Measurements from ENCODE around the gene KRTAP4-3. TPM values are rescaled to one million over a fixed set of nuclear protein-coding genes. Genes with fewer than 3 reads are reported as not detected.

The KRTAP4-3 gene
- total and polyA plus RNA-seq, 3 donors from 2014 or later: not detected

DNA sequence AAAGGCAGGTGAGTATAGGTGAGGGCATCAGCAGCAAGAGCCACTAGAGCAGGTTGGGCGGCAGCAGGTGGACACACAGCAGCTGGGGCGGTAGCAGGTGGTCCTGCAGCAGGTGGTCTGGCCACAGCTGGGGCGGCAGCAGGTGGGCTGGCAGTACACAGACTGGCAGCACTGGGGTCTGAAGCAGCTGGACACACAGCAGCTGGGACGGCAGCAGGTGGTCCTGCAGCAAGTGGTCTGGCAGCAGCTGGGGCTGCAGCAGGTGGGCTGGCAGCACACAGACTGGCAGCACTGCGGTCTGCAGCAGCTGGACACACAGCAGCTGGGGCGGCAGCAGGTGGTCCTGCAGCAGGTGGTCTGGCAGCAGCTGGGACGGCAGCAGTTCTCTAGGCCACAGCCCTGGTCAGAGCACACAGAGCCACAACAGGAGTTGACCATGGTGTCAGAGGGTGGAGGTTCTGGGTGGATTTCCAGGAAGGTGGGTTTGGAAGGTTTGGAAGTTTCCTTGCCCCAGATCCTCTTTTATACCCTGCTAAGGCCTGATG is 9.8 kb upstream of the KRTAP4-3 start, which contains the start of gene KRTAP4-2:
KRTAP4-2 (minus strand) TSS at position 495 of the 545 bp plus-strand sequence; CDS start at position 438, 57 bp downstream.
- intact Hi-C loops (cut with DNase I; ENCODE audit: low total_unique reads): no loop called here
- DNase-seq: no peak
- Histone ChIP-seq H3K27me3 (no peaks in the 10 kb centered on the region), H3K36me3 (ENCODE audit: low read depth, missing control alignments) (no peaks in the 10 kb centered on the region), H3K4me1 (no peaks in the 10 kb centered on the region), H3K9me3 (no peaks in the 10 kb centered on the region), H3K27ac (no peak within 1 kb of the TSS), H3K4me3 (no peak within 1 kb of the TSS)
- TF ChIP-seq CTCF (IDR thresholded peaks at IDR 0.05) (no peak), POLR2A (IDR thresholded peaks at IDR 0.05) (no peak)
- 87 to 97% methylated on average over 3 to 6 of the region's 7 CpGs for WGBS, 2 donors

DNA sequence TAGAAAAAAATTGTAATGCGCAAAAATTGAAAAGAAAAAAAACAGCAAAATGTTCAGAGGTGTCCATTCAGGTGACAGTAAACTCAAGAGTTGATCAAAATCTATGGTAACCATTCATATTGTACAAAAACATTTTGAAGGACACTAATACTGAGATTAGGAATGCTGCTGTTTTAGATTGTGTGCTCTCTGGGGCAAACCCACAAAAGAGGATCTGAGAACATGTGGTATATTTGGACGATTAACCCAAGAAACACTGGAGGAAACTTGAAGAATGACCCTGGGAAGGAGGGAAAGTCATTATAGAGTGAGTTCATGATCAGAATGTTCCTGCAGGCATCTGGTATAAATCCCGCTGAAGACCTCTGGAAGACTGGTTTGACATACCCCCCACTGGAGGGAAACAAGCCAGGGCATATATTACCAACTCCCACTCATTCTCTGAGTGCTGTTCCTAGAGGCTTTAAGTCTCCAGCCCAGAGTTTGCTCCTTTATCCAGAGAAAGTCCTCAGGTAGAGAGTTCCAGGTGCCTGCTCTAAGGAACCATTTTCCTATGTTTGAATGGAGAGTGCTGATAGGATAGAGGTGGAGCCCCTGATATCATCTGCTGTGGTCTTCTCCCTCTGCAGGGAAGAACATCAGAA is 8.8 kb upstream of the KRTAP4-3 start:
- intact Hi-C loops (cut with DNase I; ENCODE audit: low total_unique reads): no loop called here
- Histone ChIP-seq H3K36me3 (ENCODE audit: low read depth, missing control alignments) (no peaks in the 10 kb centered on the region), H3K9me3 (no peaks in the 10 kb centered on the region), H3K27ac (no peak overlapping the region), H3K4me3 (no peak overlapping the region), H3K27me3 (no peaks in the 10 kb centered on the region), H3K4me1 (no peaks in the 10 kb centered on the region)
- WGBS, 2 donors: 70 to 73% methylated on average over 3 of the region's 3 CpGs
- no peak for DNase-seq
- TF ChIP-seq CTCF (IDR thresholded peaks at IDR 0.05) (no peak), POLR2A (IDR thresholded peaks at IDR 0.05) (no peak)

DNA sequence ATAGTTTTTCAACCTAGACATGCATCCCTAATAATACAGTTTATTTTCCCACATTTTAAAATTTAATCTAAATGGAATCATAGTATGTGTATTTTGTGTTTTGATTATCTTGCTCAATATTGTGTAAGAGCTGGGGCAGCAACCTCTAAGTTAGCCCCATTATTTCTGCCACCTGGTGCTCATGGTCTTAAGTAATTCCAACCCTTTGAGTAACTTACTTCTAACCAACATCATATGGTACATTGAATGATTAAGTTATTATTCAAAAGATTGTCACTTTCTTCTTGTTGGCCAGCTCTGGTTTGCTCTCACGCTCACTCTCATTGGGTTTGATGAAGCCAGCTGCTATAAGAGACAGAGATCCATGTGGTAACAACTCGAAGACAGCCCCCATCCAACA is 3.9 kb upstream of the KRTAP4-3 start:
- Histone ChIP-seq H3K4me1 (no peaks in the 10 kb centered on the region), H3K4me3 (no peak overlapping the region), H3K27ac (no peak overlapping the region), H3K9me3 (no peaks in the 10 kb centered on the region), H3K36me3 (ENCODE audit: low read depth, missing control alignments) (no peaks in the 10 kb centered on the region), H3K27me3 (no peaks in the 10 kb centered on the region)
- WGBS, 2 donors: 85 to 86% methylated on average over 2 of the region's 2 CpGs
- intact Hi-C loops (cut with DNase I; ENCODE audit: low total_unique reads): no loop called here
- no peak for DNase-seq
- TF ChIP-seq CTCF (IDR thresholded peaks at IDR 0.05) (no peak), POLR2A (IDR thresholded peaks at IDR 0.05) (no peak)

DNA sequence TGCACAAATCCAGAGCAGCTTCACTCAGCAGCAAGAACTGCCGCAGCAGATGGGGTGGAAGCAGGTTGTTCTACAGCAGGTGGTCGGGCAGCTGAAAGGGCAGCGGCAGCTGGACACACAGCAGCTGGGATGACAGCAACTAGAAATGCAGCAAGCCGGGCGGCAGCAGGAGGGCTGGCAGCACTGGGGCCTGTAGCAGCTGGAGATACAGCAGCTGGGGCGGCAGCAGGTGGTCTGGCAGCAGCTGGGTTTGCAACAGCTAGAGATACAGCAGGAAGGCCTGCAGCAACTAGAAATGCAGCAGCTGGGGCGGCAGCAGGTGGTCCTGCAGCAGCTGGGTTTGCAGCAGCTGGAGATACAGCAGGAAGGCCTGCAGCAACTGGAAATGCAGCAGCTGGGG is 460 bp downstream of the KRTAP4-3 start:
- 78 to 84% methylated on average over 6 to 7 of the region's 7 CpGs for WGBS, 2 donors
- Histone ChIP-seq H3K4me1 (no peaks in the 10 kb centered on the region), H3K9me3 (no peaks in the 10 kb centered on the region), H3K36me3 (ENCODE audit: low read depth, missing control alignments) (no peaks in the 10 kb centered on the region), H3K27me3 (no peaks in the 10 kb centered on the region), H3K27ac (no peak overlapping the region), H3K4me3 (no peak overlapping the region)
- no peak for DNase-seq
- no peak for TF ChIP-seq CTCF (IDR thresholded peaks at IDR 0.05)
- TF ChIP-seq POLR2A (IDR thresholded peaks at IDR 0.05): no peak
- intact Hi-C loops (cut with DNase I; ENCODE audit: low total_unique reads): no loop called here

GRCh38 chr17:41163828-41164227 is 4.2 kb downstream of the KRTAP4-3 start:
- H3K4me3 ChIP-seq: no peak overlapping the region
- no peak overlapping the region for H3K27ac ChIP-seq
- DNase-seq: no peak
- H3K27me3 ChIP-seq: no peaks in the 10 kb centered on the region
- WGBS, 2 donors: 81 to 83% methylated on average over 7 of the region's 7 CpGs
- intact Hi-C loops (cut with DNase I; ENCODE audit: low total_unique reads): no loop called here
- H3K4me1 ChIP-seq: no peaks in the 10 kb centered on the region
- TF ChIP-seq CTCF (IDR thresholded peaks at IDR 0.05) (no peak), POLR2A (IDR thresholded peaks at IDR 0.05) (no peak)
- no peaks in the 10 kb centered on the region for H3K9me3 ChIP-seq
- H3K36me3 ChIP-seq (ENCODE audit: low read depth, missing control alignments): no peaks in the 10 kb centered on the region
